Esophagus squamous epithelium (tissue), 4 donors: ENCODE results near the gene C20orf141.

Experiments
- CTCF ChIP-seq, 6 experiments: fragments of 450-650 bp in 4 of 6; fragments of 200-600 bp in 2 of 6; sonication (generic) in 2 of 6; IDR thresholded peaks; one replicate each; pipeline ENCODE4 v1.5.1; 2016 to 2019; ENCODE audit warnings: antibody characterized with exemption in 6 of 6, mild to moderate bottlenecking in 4 of 6, moderate library complexity in 4 of 6
- POLR2A ChIP-seq, 4 donors: fragments of 450-650 bp; IDR thresholded peaks; one replicate each; pipeline ENCODE4 v1.6.1; 2017; ENCODE audit warnings: antibody characterized with exemption in 4 of 4, mild to moderate bottlenecking in 4 of 4, moderate library complexity in 3 of 4

- TF ChIP-seq POLR2A (IDR thresholded peaks at IDR 0.05): no peak
- no peak for TF ChIP-seq CTCF (IDR thresholded peaks at IDR 0.05)
These were observed at the start of gene C20orf141 for GRCh38 chr20:2814587-2815051.
